ENCODE measurements around the gene EME1. TPM values are rescaled to one million over a fixed set of nuclear protein-coding genes. Genes with fewer than 3 reads are reported as not detected.

The EME1 gene
- total and polyA plus RNA-seq, 10 of the 15 experiments (the other 5 are each of a cell fraction or from before 2014, with no cell fraction given), result 13.8 to 40.5 (median 22.0) TPM

DNA sequence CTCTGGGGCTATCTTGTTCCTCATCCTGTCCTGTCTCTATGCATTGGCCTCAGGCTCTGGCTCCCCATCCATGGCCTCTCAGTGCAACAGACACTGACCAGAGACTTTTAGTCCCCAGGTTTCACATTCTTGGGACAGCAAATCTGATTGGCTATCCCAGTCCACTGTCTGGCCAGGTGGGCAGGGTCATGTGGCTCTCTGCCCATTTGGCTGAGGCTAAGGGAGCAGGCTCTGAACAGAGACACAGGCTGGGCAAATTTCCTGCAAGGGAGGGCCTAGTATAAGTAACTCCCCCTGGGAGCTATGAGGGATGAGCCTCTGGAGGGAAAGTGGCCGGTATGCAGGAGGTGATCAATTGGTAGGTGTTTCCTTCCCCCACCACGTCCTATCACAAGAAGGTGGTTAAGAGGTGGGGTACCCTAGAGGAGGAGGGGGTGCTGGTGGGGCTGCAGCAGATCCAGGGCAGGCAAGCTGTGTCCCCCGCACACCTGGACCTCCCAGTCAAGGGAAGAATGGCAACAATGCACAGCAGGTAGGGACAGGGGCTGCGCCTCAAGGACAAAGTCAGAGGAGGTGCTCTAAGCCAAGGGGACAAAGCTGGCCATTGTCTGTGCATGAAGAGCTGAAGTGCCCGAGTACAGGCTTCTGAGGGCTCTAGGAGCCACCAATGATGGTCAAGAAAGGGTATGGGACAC lies 13.9 kb upstream of the EME1 start:
- ATAC-seq (no peak), DNase-seq (ENCODE audit: low read depth, low spot score) (no peak), FAIRE-seq (no peak)
- H4K20me1 ChIP-seq (ENCODE audit: control insufficient read depth, insufficient read depth), result no peaks in the 10 kb centered on the region
- TF ChIP-seq BMI1 (IDR thresholded peaks at IDR 0.05; ENCODE audit: borderline replicate concordance) (no peak), SP1 (IDR thresholded peaks at IDR 0.05; ENCODE audit: low read depth, low read length) (no peak), IKZF1 (conservative IDR thresholded peaks at IDR 0.05) (no peak), CHD1 (IDR thresholded peaks at IDR 0.05; ENCODE audit: low read depth, low read length) (no peak), YY1 (IDR thresholded peaks at IDR 0.05; ENCODE audit: low read depth, low read length) (no peak), IKZF2 (IDR thresholded peaks at IDR 0.05) (no peak), RBBP5 (conservative IDR thresholded peaks at IDR 0.05) (no peak), ETV6 (conservative IDR thresholded peaks at IDR 0.05 in 1 of 2, IDR thresholded peaks at IDR 0.05 in 1 of 2; ENCODE audit: borderline replicate concordance in 1 of 2, low read depth in 1 of 2) (no peak), SUPT20H (IDR thresholded peaks at IDR 0.05; ENCODE audit: borderline replicate concordance, control insufficient read depth, low read depth, low read length) (no peak), SRF (IDR thresholded peaks at IDR 0.05; ENCODE audit: low read depth in 2 of 2, low read length in 2 of 2) (no peak), BACH1 (IDR thresholded peaks at IDR 0.05; ENCODE audit: borderline replicate concordance) (no peak), ZNF622 (IDR thresholded peaks at IDR 0.05) (no peak), HDGF (IDR thresholded peaks at IDR 0.05) (no peak), TCF7 (IDR thresholded peaks at IDR 0.05; ENCODE audit: borderline replicate concordance) (no peak)
- TF ChIP-seq, protein P1, sequence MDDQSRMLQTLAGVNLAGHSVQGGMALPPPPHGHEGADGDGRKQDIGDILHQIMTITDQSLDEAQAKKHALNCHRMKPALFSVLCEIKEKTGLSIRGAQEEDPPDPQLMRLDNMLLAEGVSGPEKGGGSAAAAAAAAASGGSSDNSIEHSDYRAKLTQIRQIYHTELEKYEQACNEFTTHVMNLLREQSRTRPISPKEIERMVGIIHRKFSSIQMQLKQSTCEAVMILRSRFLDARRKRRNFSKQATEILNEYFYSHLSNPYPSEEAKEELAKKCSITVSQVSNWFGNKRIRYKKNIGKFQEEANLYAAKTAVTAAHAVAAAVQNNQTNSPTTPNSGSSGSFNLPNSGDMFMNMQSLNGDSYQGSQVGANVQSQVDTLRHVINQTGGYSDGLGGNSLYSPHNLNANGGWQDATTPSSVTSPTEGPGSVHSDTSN (IDR thresholded peaks at IDR 0.05; ENCODE audit: insufficient replicate concordance, low read depth, low read length), result no peak
- no peaks in the 10 kb centered on the region for H3K9me3 ChIP-seq (replicated peaks; ENCODE audit: control insufficient read depth, insufficient read depth, low read length)
- POLR2A ChIA-PET, result interaction anchor here (0.6 to 1.3 kb wide), 3 partner anchors 10 to 90 kb away, joined by 3 to 5 read pairs (median 5); no protein-coding TSS in a partner anchor
- no peak overlapping the region for H3K4me2 ChIP-seq (ENCODE audit: control insufficient read depth, insufficient read depth)
- H2AFZ ChIP-seq (ENCODE audit: control insufficient read depth, low read depth, low read length), result no peak overlapping the region
- peaks cover 9 to 33% of the 10 kb centered on the region in 2 experiments; a peak in 3 of 4 replicates for H3K36me3 ChIP-seq (ENCODE audit: control insufficient read depth in 2 of 2, insufficient read depth in 2 of 2, low read length in 1 of 2)
- in situ Hi-C loops (cut with MboI) (no loop called here), intact Hi-C loops (cut with micrococcal nuclease; ENCODE audit: unreplicated experiment) (no loop called here)
- no peak overlapping the region for H3K9ac ChIP-seq (ENCODE audit: control insufficient read depth, insufficient read depth, low read length)
- H3K27me3 ChIP-seq (replicated peaks in 1 of 2; ENCODE audit: control insufficient read depth in 2 of 2, insufficient read depth in 2 of 2, low read length in 1 of 2), result no peaks in the 10 kb centered on the region
- RAD21 ChIA-PET (ENCODE audit: unreplicated experiment), result no interaction called here
- BruUV-seq (replicated peaks), result no TSS peak
- H3K79me2 ChIP-seq (ENCODE audit: control insufficient read depth, insufficient read depth, low read length), result no peaks in the 10 kb centered on the region
- CTCF ChIA-PET, result interaction anchor here (1.1 to 4.5 kb wide), 3 partner anchors 10 to 70 kb away, joined by 4 to 68 read pairs (median 5); partner anchors contain the start of gene XYLT2
- no peak overlapping the region for H3K27ac ChIP-seq (ENCODE audit: control insufficient read depth, insufficient read depth)
- no peak overlapping the region for H3K4me3 ChIP-seq
- H3K4me1 ChIP-seq (ENCODE audit: control insufficient read depth, insufficient read depth, low read length), result no peaks in the 10 kb centered on the region
- 65% methylated on average over 5 of the region's 5 CpGs for WGBS (ENCODE audit: insufficient coverage, insufficient replicate concordance, low lambda C conversion rate, missing lambda C conversion rate)
- SMC1A ChIA-PET (ENCODE audit: uncharacterized antibody, unreplicated experiment), result no interaction called here

Measured in GM12878 (cell line).